ENCODE results near the gene TTYH2. TPM values are rescaled to one million over a fixed set of nuclear protein-coding genes. Genes with fewer than 3 reads are reported as not detected.
"Not testable (repeated sequence)": the region's sequence is repeated elsewhere in the genome, so short reads cannot be mapped to it uniquely, and the experiment has no call there.

The TTYH2 gene
- polyA plus RNA-seq, 3 donors: 12.3 to 57.4 (median 18.7) TPM

DNA sequence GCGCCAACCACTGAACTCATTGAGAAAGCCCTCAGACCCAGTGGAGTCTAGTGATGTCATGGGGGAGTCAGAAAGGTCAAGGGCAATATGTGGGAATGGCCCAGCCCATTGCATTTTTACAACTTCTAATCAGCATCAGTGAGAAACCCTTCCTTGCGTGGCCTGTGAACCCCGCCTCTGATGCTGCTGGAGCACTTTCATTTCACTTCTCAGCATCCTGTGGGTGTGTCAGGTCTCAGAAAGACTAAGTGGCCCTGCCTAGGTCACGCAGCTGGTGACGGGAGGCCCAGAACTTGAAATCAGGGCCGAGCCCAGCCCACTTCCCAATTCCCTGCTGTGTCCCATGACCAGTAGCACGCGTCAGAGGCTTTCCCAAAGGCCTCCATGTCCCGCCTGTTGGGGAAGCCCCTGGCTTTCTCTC, 66.7 kb downstream of the TTYH2 start:
- H3K4me1 Mint-ChIP-seq: peaks cover 31% of the 10 kb centered on the region
- intact Hi-C loops (cut with micrococcal nuclease): loop anchor here (5.0 kb wide), 1 partner anchor 68 kb away; the partner anchor contains the start of gene TTYH2 (in 2 of the 2)
- Histone ChIP-seq H3K27me3 (ENCODE audit: control insufficient read depth in 2 of 2, insufficient read depth in 2 of 2, low read length in 2 of 2) (peaks cover 0 to 5% of the 10 kb centered on the region in 2 donors), H2AFZ (ENCODE audit: insufficient read depth, low read depth, low read length, poor library complexity, severe bottlenecking) (no peak overlapping the region), H4K20me1 (ENCODE audit: insufficient read depth, low read length) (no peaks in the 10 kb centered on the region), H3K4me1 (ENCODE audit: control insufficient read depth in 1 of 2, insufficient read depth in 2 of 2, low read length in 2 of 2) (peaks cover 25 to 26% of the 10 kb centered on the region in 2 donors), H3K36me3 (replicated peaks in 1 of 2; ENCODE audit: control insufficient read depth in 1 of 2, insufficient read depth in 2 of 2, low read length in 2 of 2) (no peaks in the 10 kb centered on the region), H3K4me3 (replicated peaks in 1 of 3; ENCODE audit: low read depth in 2 of 3, low read length in 3 of 3) (no peak overlapping the region), H3K4me2 (replicated peaks; ENCODE audit: extremely low read depth, low read length, poor library complexity, severe bottlenecking) (no peak overlapping the region), H3K9me3 (replicated peaks in 1 of 2; ENCODE audit: control insufficient read depth in 1 of 2, insufficient read depth in 1 of 2, low read length in 2 of 2) (no peaks in the 10 kb centered on the region), H3K27ac (ENCODE audit: low read depth in 1 of 2, low read length in 2 of 2) (no peak overlapping the region), H3K79me2 (ENCODE audit: insufficient read depth, low read length) (no peaks in the 10 kb centered on the region), H3K9ac (ENCODE audit: insufficient read depth, low read length, poor library complexity, severe bottlenecking) (no peak overlapping the region)
- no peaks in the 10 kb centered on the region for H3K9me3 Mint-ChIP-seq
- H3K27ac Mint-ChIP-seq: peak overlapping the region in 6 of 7 donors; percentile 9 to 84 (median 72)
- peak overlapping the region in 1 of 2 donors; percentile 39 for H3K4me3 Mint-ChIP-seq
- peaks cover 15 to 24% (median 17%) of the 10 kb centered on the region in 3 donors for H3K27me3 Mint-ChIP-seq (ENCODE audit: low read depth in 3 of 3)
- peaks cover 0 to 1% of the 10 kb centered on the region in 2 donors for H3K36me3 Mint-ChIP-seq
- TF ChIP-seq, protein P1, sequence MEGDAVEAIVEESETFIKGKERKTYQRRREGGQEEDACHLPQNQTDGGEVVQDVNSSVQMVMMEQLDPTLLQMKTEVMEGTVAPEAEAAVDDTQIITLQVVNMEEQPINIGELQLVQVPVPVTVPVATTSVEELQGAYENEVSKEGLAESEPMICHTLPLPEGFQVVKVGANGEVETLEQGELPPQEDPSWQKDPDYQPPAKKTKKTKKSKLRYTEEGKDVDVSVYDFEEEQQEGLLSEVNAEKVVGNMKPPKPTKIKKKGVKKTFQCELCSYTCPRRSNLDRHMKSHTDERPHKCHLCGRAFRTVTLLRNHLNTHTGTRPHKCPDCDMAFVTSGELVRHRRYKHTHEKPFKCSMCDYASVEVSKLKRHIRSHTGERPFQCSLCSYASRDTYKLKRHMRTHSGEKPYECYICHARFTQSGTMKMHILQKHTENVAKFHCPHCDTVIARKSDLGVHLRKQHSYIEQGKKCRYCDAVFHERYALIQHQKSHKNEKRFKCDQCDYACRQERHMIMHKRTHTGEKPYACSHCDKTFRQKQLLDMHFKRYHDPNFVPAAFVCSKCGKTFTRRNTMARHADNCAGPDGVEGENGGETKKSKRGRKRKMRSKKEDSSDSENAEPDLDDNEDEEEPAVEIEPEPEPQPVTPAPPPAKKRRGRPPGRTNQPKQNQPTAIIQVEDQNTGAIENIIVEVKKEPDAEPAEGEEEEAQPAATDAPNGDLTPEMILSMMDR (IDR thresholded peaks at IDR 0.05): no peak
- WGBS (ENCODE audit: insufficient coverage): 53% methylated on average over 7 of the region's 9 CpGs
- DNase-seq: peak; percentile 60 to 87 (median 63)

DNA sequence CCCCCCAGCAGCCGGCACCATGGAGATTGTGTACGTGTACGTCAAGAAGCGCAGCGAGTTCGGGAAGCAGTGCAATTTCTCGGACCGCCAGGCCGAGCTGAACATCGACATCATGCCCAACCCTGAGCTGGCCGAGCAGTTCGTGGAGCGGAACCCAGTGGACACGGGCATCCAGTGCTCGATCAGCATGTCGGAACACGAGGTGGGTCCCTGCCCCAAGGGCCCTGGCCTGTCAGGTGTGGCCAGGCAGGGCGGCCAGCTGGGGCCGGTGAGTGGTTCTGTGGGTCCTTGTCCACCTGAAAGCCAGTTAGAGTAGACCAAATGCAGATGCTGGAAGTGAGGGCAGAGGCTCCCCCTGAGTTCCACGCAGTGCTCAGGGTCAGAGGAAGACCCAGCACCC, 68.4 kb downstream of the TTYH2 start:
- Histone ChIP-seq H3K9ac (ENCODE audit: insufficient read depth, low read length, poor library complexity, severe bottlenecking) (no peak overlapping the region), H4K20me1 (ENCODE audit: insufficient read depth, low read length) (no peaks in the 10 kb centered on the region), H2AFZ (ENCODE audit: insufficient read depth, low read depth, low read length, poor library complexity, severe bottlenecking) (no peak overlapping the region), H3K9me3 (replicated peaks in 1 of 2; ENCODE audit: control insufficient read depth in 1 of 2, insufficient read depth in 1 of 2, low read length in 2 of 2) (no peaks in the 10 kb centered on the region), H3K4me3 (replicated peaks in 1 of 3; ENCODE audit: low read depth in 2 of 3, low read length in 3 of 3) (no peak overlapping the region), H3K4me1 (ENCODE audit: control insufficient read depth in 1 of 2, insufficient read depth in 2 of 2, low read length in 2 of 2) (peaks cover 25 to 26% of the 10 kb centered on the region in 2 donors), H3K27ac (ENCODE audit: low read depth in 1 of 2, low read length in 2 of 2) (no peak overlapping the region), H3K36me3 (replicated peaks in 1 of 2; ENCODE audit: control insufficient read depth in 1 of 2, insufficient read depth in 2 of 2, low read length in 2 of 2) (no peaks in the 10 kb centered on the region), H3K79me2 (ENCODE audit: insufficient read depth, low read length) (no peaks in the 10 kb centered on the region), H3K27me3 (ENCODE audit: control insufficient read depth in 2 of 2, insufficient read depth in 2 of 2, low read length in 2 of 2) (peaks cover 0 to 11% of the 10 kb centered on the region in 2 donors), H3K4me2 (replicated peaks; ENCODE audit: extremely low read depth, low read length, poor library complexity, severe bottlenecking) (no peak overlapping the region)
- H3K27ac Mint-ChIP-seq: peak overlapping the region in 1 of 7 donors; percentile 85
- H3K9me3 Mint-ChIP-seq: no peaks in the 10 kb centered on the region
- TF ChIP-seq, protein P1 (IDR thresholded peaks at IDR 0.05): no peak
- H3K4me3 Mint-ChIP-seq: no peak overlapping the region
- no peaks in the 10 kb centered on the region for H3K36me3 Mint-ChIP-seq
- peaks cover 28% of the 10 kb centered on the region for H3K4me1 Mint-ChIP-seq
- WGBS (ENCODE audit: insufficient coverage): 97% methylated on average over 18 of the region's 20 CpGs
- no peak for DNase-seq
- H3K27me3 Mint-ChIP-seq (ENCODE audit: low read depth in 3 of 3): peaks cover 17 to 21% (median 21%) of the 10 kb centered on the region in 3 donors
- intact Hi-C loops (cut with micrococcal nuclease): loop anchor here (5.0 kb wide), 1 partner anchor 69 kb away; the partner anchor contains the start of gene TTYH2 (in 2 of the 2)

DNA sequence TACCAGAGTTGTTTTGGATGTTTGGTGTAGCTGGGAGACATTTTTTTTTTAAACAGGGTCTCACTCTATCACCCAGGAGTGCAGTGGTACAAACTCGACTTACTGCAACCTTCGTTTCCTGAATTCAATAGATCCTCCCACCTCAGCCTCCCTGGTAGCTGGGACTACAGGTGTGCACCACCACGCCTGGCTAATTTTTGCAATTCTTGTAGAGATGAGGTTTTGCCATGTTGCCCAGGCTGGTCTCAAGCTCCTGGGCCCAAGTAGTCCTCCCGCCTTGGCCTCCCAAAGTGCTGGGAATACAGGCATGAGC, 68.9 kb downstream of the TTYH2 start:
- not testable (repeated sequence) for H3K9ac ChIP-seq (ENCODE audit: insufficient read depth, low read length, poor library complexity, severe bottlenecking); H3K36me3 ChIP-seq (replicated peaks in 1 of 2; ENCODE audit: control insufficient read depth in 1 of 2, insufficient read depth in 2 of 2, low read length in 2 of 2); H3K4me3 ChIP-seq (replicated peaks in 1 of 3; ENCODE audit: low read depth in 2 of 3, low read length in 3 of 3); H3K9me3 Mint-ChIP-seq; H3K4me3 Mint-ChIP-seq; H3K4me2 ChIP-seq (replicated peaks; ENCODE audit: extremely low read depth, low read length, poor library complexity, severe bottlenecking); H3K36me3 Mint-ChIP-seq; H4K20me1 ChIP-seq (ENCODE audit: insufficient read depth, low read length); H3K9me3 ChIP-seq (replicated peaks in 1 of 2; ENCODE audit: control insufficient read depth in 1 of 2, insufficient read depth in 1 of 2, low read length in 2 of 2); H3K79me2 ChIP-seq (ENCODE audit: insufficient read depth, low read length); DNase-seq; H3K27ac ChIP-seq (ENCODE audit: low read depth in 1 of 2, low read length in 2 of 2); H2AFZ ChIP-seq (ENCODE audit: insufficient read depth, low read depth, low read length, poor library complexity, severe bottlenecking)
- Mint-ChIP-seq H3K4me1 (peaks cover 28% of the 10 kb centered on the region), H3K27me3 (ENCODE audit: low read depth in 3 of 3) (peaks cover 18 to 21% (median 21%) of the 10 kb centered on the region in 3 donors), H3K27ac (peak overlapping the region in 6 of 7 donors; percentile 30 to 85 (median 74))
- intact Hi-C loops (cut with micrococcal nuclease): loop anchor here (5.0 kb wide), 1 partner anchor 70 kb away; the partner anchor contains the start of gene TTYH2 (in 2 of the 2)
- Histone ChIP-seq H3K27me3 (ENCODE audit: control insufficient read depth in 2 of 2, insufficient read depth in 2 of 2, low read length in 2 of 2) (peaks cover 0 to 11% of the 10 kb centered on the region in 2 donors), H3K4me1 (ENCODE audit: control insufficient read depth in 1 of 2, insufficient read depth in 2 of 2, low read length in 2 of 2) (peaks cover 25 to 26% of the 10 kb centered on the region in 2 donors)
- WGBS (ENCODE audit: insufficient coverage): no CpG with 5 or more reads among the region's 4 CpGs
